GM12878 (cell line): Measurements from ENCODE around the gene MAML3. TPM values are rescaled to one million over a fixed set of nuclear protein-coding genes. Genes with fewer than 3 reads are reported as not detected.
A peak's percentile ranks its signal among the peaks of the same experiment; 100 is the strongest.

Source experiments
- ATAC-seq: fragments of 200-7000 bp; cut with Tn5 transposase; 3 replicates; pipeline ENCODE4 v1.9.1; 2020; ENCODE audit warnings: mild to moderate bottlenecking, moderate library complexity
- BruUV-seq: library from RNA; stranded (reverse); fragments of 400-500 nt; replicated peaks from 2 replicates; lab custom pipeline; 2021; lab: Mats Ljungman, UMichigan
- CTCF ChIA-PET: fragments of 300-600 bp; sonication (Branson Sonifier 250); formaldehyde crosslinking; extraction: SDS; loops from one replicate; lab custom pipeline; 2021; ENCODE audit warnings: inconsistent platforms; lab: Yijun Ruan, JAX
- POLR2A ChIA-PET: fragments of 350-600 bp; formaldehyde crosslinking; extraction: SDS; loops from one replicate; lab custom pipeline; 2021; ENCODE audit warnings: inconsistent platforms; lab: Charles Lee
- RAD21 ChIA-PET: fragments of 300-600 bp; sonication (Branson Sonifier 250); formaldehyde crosslinking; loops from one replicate; lab custom pipeline; 2023; ENCODE audit warnings: antibody characterized with exemption; ENCODE audit not compliant: unreplicated experiment; lab: Charles Lee
- SMC1A ChIA-PET: fragments of 300-600 bp; sonication (Branson Sonifier 250); formaldehyde crosslinking; loops from one replicate; lab custom pipeline; 2023; ENCODE audit not compliant: unreplicated experiment, uncharacterized antibody; lab: Charles Lee
- DNase-seq: peaks from one replicate; pipeline ENCODE4 v3.0.0-alpha.2; 2011; ENCODE audit warnings: low read depth, low spot score
- FAIRE-seq: peaks from 3 replicates; lab custom pipeline; 2011; peaks lifted over from hg19 to GRCh38; lab: Jason Lieb, UNC
- H2AFZ ChIP-seq: 2 replicates; pipeline ENCODE4 v1.6.0; 2011; ENCODE audit warnings: low read depth, low read length, control low read depth; ENCODE audit not compliant: control insufficient read depth
- H3K27ac ChIP-seq: 2 replicates; pipeline ENCODE4 v1.5.1; 2011; ENCODE audit warnings: control low read depth; ENCODE audit not compliant: control insufficient read depth, insufficient read depth
- H3K27me3 ChIP-seq, 2 experiments: replicated peaks in 1 of 2; 2 replicates each; pipeline versions ENCODE4 v1.6.0 to v1.6.1; 2011; ENCODE audit warnings: low read length in 1 of 2; ENCODE audit not compliant: control insufficient read depth in 2 of 2, insufficient read depth in 2 of 2
- H3K36me3 ChIP-seq, 2 experiments: 2 replicates each; pipeline ENCODE4 v1.5.1; 2011; ENCODE audit warnings: low read length in 1 of 2; ENCODE audit not compliant: control insufficient read depth in 2 of 2, insufficient read depth in 2 of 2
- H3K4me1 ChIP-seq: 2 replicates; pipeline ENCODE4 v1.6.1; 2011; ENCODE audit warnings: mild to moderate bottlenecking, low read length, moderate library complexity, mixed read lengths; ENCODE audit not compliant: control insufficient read depth, insufficient read depth
- H3K4me2 ChIP-seq: 2 replicates; pipeline ENCODE4 v1.6.0; 2011; ENCODE audit warnings: control low read depth; ENCODE audit not compliant: control insufficient read depth, insufficient read depth
- H3K4me3 ChIP-seq: fragments of 200-600 bp; sonication (generic); 2 replicates; pipeline ENCODE4 v1.5.1; 2016
- H3K79me2 ChIP-seq: 2 replicates; pipeline ENCODE4 v1.6.0; 2011; ENCODE audit warnings: low read length; ENCODE audit not compliant: control insufficient read depth, insufficient read depth
- H3K9ac ChIP-seq: 2 replicates; pipeline ENCODE4 v1.8.0; 2011; ENCODE audit warnings: low read length, control low read depth, mixed read lengths; ENCODE audit not compliant: control insufficient read depth, insufficient read depth
- H3K9me3 ChIP-seq: replicated peaks from 3 replicates; pipeline ENCODE4 v1.5.1; 2011; ENCODE audit warnings: mild to moderate bottlenecking, low read length; ENCODE audit not compliant: control insufficient read depth, insufficient read depth
- H4K20me1 ChIP-seq: 2 replicates; pipeline ENCODE4 v1.6.0; 2011; ENCODE audit not compliant: control insufficient read depth, insufficient read depth
- CHD4 ChIP-seq: fragments of 200-600 bp; sonication (generic); IDR thresholded peaks from 2 replicates; pipeline ENCODE4 v1.6.1; 2016; ENCODE audit warnings: mild to moderate bottlenecking
- HDAC2 ChIP-seq: fragments of 200-600 bp; sonication (generic); IDR thresholded peaks from 2 replicates; pipeline ENCODE4 v1.6.1; 2017
- NFIC ChIP-seq: IDR thresholded peaks from 2 replicates; pipeline ENCODE4 v1.6.1; 2012; ENCODE audit warnings: low read depth, mild to moderate bottlenecking, inconsistent platforms, low read length, moderate library complexity
- POLR2AphosphoS5 ChIP-seq: IDR thresholded peaks from 2 replicates; pipeline ENCODE4 v1.6.1; 2011; ENCODE audit warnings: mild to moderate bottlenecking, low read length, inconsistent platforms
- RB1 ChIP-seq: fragments of 450-650 bp; formaldehyde crosslinking; IDR thresholded peaks from 2 replicates; pipeline ENCODE4 v1.6.1; 2017; ENCODE audit warnings: mild to moderate bottlenecking, borderline replicate concordance
- TBL1XR1 ChIP-seq: IDR thresholded peaks from 2 replicates; pipeline ENCODE4 v1.6.1; 2012; ENCODE audit warnings: low read depth, low read length, improper control_type of control experiment
- WGBS: methylation state at CpG from one replicate; pipeline ENCODE4 v1.1.6; 2016; ENCODE audit warnings: low lambda C conversion rate; ENCODE audit not compliant: insufficient replicate concordance, insufficient coverage; ENCODE audit errors: missing lambda C conversion rate; 5-methylcytosine and 5-hydroxymethylcytosine counted together
- in situ Hi-C: fragments of 300-500 bp; cut with MboI; formaldehyde crosslinking; loops from 9 replicates; pipeline ENCODE4 v1.14.3; 2018; ENCODE audit warnings: mixed read lengths
- intact Hi-C: fragments of 100-400 bp; cut with micrococcal nuclease; formaldehyde crosslinking; loops from one replicate; pipeline ENCODE4 v1.14.2; 2022; ENCODE audit not compliant: unreplicated experiment
- polyA plus RNA-seq, 11 experiments: library from polyadenylated mRNA; depleted of rRNA in 4 of 11; unstranded in 6 of 11; stranded (reverse) in 5 of 11; fragments of >200 nt; fragmentation: Nextera tagmentation in 4 of 11; fragmentation: Illumina TruSeq in 1 of 11; extraction: Ambion mirVana in 4 of 11; extraction: Trizol in 1 of 11; gene quantifications; 1 replicate in 1 of 11; 2 replicates in 10 of 11; pipeline versions ENCODE4 v1.2.1 to v1.2.3, GENCODE V29; 2011 to 2016; ENCODE audit warnings: inconsistent platforms in 2 of 11, missing spikeins in 2 of 11, low read depth in 1 of 11
- total RNA-seq, 4 experiments: library from RNA; depleted of rRNA in 3 of 4; stranded (reverse); fragments of >200 nt in 3 of 4; fragmentation: Illumina TruSeq in 1 of 4; extraction: Trizol in 1 of 4; gene quantifications; 2 replicates each; pipeline versions ENCODE4 v1.2.1 to v1.2.3, GENCODE V29; 2013 to 2021

MAML3 gene
- total and polyA plus RNA-seq, 10 of the 15 experiments (the other 5 are each of a cell fraction or from before 2014, with no cell fraction given) = under 0.01 to 0.53 (median 0.06) TPM; not detected in 2

DNA sequence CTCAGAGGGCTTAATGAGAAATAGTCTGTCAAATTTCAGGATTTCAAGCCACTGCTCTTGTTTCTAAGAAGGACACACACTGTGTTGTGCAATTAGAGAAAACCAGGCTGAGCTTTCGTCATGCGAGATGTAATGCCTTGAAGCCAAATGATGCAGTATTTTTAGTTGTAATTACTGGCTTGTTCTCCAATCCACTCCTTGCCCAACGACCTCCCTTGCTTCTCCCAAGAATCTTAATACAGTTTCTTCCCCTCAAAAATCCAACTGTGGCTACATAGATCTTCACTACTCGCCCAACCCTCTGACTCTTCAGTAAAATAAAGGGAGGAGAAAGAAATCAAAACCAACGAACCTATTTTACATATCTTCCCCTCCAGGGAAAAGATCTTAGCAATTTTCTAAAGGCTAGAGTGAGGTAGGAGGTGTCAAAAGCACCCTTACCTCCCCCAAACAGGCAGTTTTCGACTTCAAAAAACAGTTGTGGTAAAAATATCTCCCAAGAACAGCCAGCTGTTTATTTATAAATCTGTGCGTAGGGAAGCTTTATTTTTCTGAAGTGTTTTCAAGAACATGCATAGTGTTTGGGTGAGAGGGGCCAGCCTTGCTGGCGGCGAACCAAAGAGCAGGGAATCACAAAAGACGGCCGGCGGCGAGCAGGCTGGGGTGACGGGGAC lies 419.6 kb downstream of the MAML3 start:
- Histone ChIP-seq H3K27ac (no peak overlapping the region), H3K79me2 (no peaks in the 10 kb centered on the region), H3K9ac (no peak overlapping the region), H4K20me1 (no peaks in the 10 kb centered on the region), H3K9me3 (no peaks in the 10 kb centered on the region), H3K4me3 (no peak overlapping the region), H3K4me1 (no peaks in the 10 kb centered on the region), H3K36me3 (no peaks in the 10 kb centered on the region), H3K4me2 (peak overlapping the region; percentile 30; the same call in 1 of the 2 replicates), H3K27me3 (peaks cover 6 to 24% of the 10 kb centered on the region in 2 experiments), H2AFZ (no peak overlapping the region)
- WGBS = 13% methylated on average over 14 of the region's 14 CpGs
- no peak for ATAC-seq
- intact Hi-C loops (loop anchor here (10.0 kb wide), 1 partner anchor 310 kb away; no protein-coding TSS in a partner anchor), in situ Hi-C loops (no loop called here)
- no peak for TF ChIP-seq HDAC2
- no peak for DNase-seq
- FAIRE-seq = no peak
- RAD21 ChIA-PET = interaction anchor here (1.2 kb wide), 2 partner anchors 318 to 519 kb away, joined by 3 to 4 read pairs; no protein-coding TSS in a partner anchor
- no TSS peak for BruUV-seq
- CTCF ChIA-PET = no interaction called here
- POLR2A ChIA-PET = no interaction called here
- SMC1A ChIA-PET = interaction anchor here (0.6 kb wide), 1 partner anchor 8 kb away, joined by 3 read pairs; no protein-coding TSS in a partner anchor

GRCh38 chr4:139732991-139733570 lies 420.9 kb downstream of the MAML3 start:
- H3K4me2 ChIP-seq = no peak overlapping the region
- no peak overlapping the region for H2AFZ ChIP-seq
- no peaks in the 10 kb centered on the region for H4K20me1 ChIP-seq
- no peak overlapping the region for H3K9ac ChIP-seq
- SMC1A ChIA-PET = interaction anchor here (1.1 to 1.5 kb wide), 2 partner anchors 9 to 17 kb away, joined by 3 read pairs; no protein-coding TSS in a partner anchor
- no peak for TF ChIP-seq TBL1XR1
- TF ChIP-seq CHD4 = no peak
- TF ChIP-seq NFIC = no peak
- no peak for TF ChIP-seq RB1
- no peak for TF ChIP-seq POLR2AphosphoS5
- ATAC-seq (no peak), FAIRE-seq (no peak), DNase-seq (no peak)
- H3K27ac ChIP-seq = no peak overlapping the region
- RAD21 ChIA-PET = no interaction called here
- no peak overlapping the region for H3K4me3 ChIP-seq
- no TSS peak for BruUV-seq
- POLR2A ChIA-PET = no interaction called here
- in situ Hi-C loops = no loop called here
- CTCF ChIA-PET = interaction anchor here (0.7 kb wide), 1 partner anchor 493 kb away, joined by 3 read pairs; no protein-coding TSS in a partner anchor
- H3K9me3 ChIP-seq = no peaks in the 10 kb centered on the region
- H3K79me2 ChIP-seq = no peaks in the 10 kb centered on the region
- no peaks in the 10 kb centered on the region for H3K4me1 ChIP-seq
- H3K27me3 ChIP-seq = peaks cover 6 to 24% of the 10 kb centered on the region in 2 experiments
- no peaks in the 10 kb centered on the region for H3K36me3 ChIP-seq
- intact Hi-C loops = loop anchor here (10.0 kb wide), 1 partner anchor 312 kb away; no protein-coding TSS in a partner anchor
- WGBS = 39% methylated on average over 4 of the region's 4 CpGs
